Hematopoietic multipotent progenitor cell treated with erythropoietin and hydrocortisone succinate and interleukin-3 and kit ligand, for 15 days (in vitro differentiated cells): ENCODE results near the gene POPDC3.
"Not testable (repeated sequence)": the region's sequence is repeated elsewhere in the genome, so short reads cannot be mapped to it uniquely, and the experiment has no call there.

ENCODE experiments used
- DNase-seq: peaks from one replicate; pipeline ENCODE4 v3.0.0-alpha.2; 2015; ENCODE audit warnings: low spot score

POPDC3 gene, protein sequence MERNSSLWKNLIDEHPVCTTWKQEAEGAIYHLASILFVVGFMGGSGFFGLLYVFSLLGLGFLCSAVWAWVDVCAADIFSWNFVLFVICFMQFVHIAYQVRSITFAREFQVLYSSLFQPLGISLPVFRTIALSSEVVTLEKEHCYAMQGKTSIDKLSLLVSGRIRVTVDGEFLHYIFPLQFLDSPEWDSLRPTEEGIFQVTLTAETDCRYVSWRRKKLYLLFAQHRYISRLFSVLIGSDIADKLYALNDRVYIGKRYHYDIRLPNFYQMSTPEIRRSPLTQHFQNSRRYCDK

DNA sequence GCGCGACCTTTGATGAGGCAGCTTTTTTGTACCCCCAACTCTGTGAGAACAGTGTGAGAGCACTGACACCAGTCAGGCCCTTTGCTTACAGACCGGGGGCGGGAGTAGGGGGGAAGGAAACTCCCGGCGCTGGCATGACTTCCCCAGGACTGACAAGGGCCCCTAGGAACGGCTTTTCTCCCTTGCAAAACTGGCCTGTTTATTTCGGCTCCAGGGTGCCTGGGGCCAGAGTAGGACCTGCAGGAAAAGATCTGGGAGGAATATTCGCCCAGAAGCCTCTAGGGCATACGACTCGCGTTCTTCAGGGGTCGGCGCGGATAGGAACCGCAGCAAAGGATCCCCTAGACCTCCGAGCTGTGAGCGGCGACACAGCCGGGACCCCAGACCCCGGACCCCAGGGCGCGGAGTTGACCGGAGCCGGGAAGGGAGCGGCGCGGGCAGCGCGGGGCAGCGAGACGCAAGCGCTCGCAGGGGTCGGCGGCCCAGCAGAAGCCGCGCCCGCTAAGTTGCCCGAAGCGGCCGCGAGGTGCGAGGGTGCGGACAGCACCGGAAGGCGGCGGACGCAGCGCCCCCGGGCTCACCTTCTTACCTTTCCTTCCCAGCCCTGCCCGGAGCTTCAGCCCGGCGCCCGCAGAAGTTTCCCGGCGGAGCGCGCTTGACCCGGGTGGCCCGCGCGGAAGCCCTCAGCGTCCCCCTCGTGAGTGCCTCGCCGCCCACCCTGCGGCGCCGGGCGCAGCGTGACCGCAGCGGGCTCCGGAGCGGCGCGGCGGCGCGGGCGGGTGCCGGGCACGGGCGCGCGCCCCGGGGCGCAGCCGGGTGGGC lies at the start of gene POPDC3:
TSS of gene POPDC3 (minus strand) at position 771 of the 822 bp plus-strand sequence. CDS start 18,105 bp downstream, outside the sequence.
- DNase-seq = no peak

GRCh38 chr6:105227295-105227767 lies 47.5 kb upstream of the POPDC3 start:
- DNase-seq = no peak

GRCh38 chr6:105226598-105227294 lies 46.9 kb upstream of the POPDC3 start:
- no peak for DNase-seq

DNA sequence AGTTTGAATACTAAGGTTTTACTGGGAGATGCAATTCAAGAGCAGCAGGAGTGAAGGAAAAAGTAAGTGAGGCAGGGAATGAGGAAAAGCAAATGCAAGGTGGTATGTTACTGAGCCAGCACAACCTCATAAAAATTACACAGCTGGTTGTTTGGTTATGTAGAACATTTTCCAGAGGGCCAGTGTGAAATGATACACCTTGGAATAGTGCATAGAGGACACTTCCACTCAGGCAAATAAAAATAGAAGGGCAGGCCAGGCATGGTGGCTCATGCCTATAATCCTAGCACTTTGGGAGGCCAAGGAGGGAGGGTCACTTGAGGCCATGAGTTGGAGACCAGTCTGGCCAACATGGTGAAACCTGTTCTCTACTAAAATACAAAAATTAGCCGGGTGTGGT lies 43.4 kb upstream of the POPDC3 start:
- DNase-seq = no peak

- not testable (repeated sequence) for DNase-seq
Measured at GRCh38 chr6:105221219-105221618, 41.4 kb upstream of the POPDC3 start.

DNA sequence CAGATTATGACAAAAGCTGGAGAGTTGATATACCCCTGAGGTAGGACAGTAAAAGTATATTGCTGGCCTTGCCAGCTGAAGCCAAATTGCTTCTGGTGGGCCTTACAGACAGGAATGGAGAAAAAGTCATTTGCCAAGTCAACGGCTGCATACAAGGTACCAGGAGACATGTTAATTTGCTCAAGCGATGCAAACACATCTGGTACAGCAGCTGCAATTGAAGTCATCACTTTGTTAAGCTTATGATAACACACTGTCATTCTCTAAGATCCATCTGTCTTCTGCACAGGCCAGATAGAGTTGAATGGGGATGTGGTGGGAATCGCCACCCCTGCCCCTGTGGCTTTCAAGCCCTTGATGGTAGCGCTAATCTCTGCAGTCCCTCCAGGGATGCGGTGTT lies 40.4 kb upstream of the POPDC3 start:
- DNase-seq = no peak

DNA sequence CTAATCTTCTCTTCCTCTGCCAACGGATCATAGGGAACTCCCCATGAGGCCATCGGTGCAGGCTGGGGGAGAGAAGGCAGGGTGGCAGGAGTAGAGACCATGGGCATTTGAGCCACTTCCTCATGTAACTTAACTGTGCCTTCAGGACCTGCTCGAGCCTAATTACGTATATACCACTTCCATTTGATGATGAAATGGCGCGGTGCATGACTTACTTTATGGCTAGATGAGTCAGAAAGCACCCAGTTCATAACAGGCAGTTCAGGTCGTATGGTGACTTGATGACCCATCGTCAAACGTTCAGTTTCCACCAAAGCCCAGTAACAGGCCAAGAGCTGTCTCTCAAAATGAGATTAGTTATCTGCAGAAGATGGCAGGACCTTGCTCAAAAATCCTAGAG lies 39.4 kb upstream of the POPDC3 start:
- DNase-seq = not testable (repeated sequence)

DNA sequence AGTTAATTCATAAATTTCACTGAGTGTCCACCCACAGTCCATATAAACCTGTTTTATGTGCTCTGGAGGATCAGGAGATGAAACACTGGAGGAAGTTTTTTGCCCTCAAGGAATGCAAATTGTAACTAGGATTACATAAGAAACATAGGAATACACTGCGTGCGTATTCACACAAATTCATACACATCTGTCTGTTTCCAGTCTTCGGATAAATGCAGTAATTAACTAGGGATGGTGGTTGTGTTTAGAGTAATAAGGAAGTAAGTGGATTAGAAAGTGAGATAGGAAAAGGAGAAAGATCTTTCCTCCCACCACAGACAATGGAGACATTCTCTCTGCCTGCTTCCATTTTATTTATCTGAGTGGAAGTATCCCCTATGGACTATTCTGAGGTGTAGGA lies 35.7 kb upstream of the POPDC3 start:
- no peak for DNase-seq

GRCh38 chr6:105214668-105215067 lies 34.9 kb upstream of the POPDC3 start:
- DNase-seq = no peak

- DNase-seq = no peak
Measured at GRCh38 chr6:105213272-105213671, 33.5 kb upstream of the POPDC3 start.

GRCh38 chr6:105212587-105212986 lies 32.8 kb upstream of the POPDC3 start:
- no peak for DNase-seq

DNA sequence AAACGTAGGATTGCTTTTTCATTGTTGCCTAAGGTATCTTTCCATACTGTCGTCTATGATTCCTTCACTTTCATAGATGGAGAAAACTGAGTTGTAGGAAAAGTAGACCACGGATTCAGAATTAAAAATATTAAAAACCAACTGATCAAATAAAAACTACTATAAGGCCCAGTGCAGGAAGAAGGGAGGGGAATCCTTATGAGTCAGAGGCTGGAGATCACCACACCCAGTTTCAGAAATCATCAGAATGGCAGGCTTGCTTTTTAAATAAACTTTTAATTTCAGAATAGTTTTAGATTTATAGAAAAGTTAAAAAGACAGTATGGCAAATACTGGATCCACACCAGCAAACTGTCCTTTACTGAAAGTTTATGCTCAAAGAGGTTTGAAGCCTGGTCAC lies 32.0 kb upstream of the POPDC3 start:
- DNase-seq = no peak

DNA sequence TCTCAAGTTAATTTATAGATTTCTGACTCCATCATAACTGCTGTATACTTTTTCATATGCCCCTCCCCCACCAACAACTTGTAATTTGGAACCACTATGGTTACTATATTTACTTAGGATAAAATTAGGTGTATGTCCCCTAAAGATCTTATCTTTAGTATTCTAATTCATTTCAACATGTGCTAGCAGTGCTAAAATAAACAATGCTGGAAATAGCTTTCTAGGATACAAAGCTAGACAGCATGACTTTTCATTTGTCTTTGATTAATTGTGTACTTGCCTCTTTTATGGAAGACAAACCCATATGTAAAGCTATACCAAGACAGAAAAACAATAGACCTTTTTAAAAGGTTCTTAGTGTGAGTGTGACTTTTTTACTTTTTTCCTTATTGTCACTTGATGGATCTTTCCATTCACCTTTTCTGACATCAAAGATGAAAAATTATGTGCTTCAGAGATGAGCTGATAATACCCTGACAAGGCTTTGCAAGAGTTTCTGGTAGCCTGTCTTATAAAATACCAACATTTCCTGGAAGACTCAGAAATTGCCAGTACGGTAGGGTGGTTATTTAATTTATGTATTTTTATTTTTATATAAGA lies 31.2 kb upstream of the POPDC3 start:
- DNase-seq = no peak

GRCh38 chr6:105209950-105210706 lies 30.3 kb upstream of the POPDC3 start:
- DNase-seq = no peak

DNA sequence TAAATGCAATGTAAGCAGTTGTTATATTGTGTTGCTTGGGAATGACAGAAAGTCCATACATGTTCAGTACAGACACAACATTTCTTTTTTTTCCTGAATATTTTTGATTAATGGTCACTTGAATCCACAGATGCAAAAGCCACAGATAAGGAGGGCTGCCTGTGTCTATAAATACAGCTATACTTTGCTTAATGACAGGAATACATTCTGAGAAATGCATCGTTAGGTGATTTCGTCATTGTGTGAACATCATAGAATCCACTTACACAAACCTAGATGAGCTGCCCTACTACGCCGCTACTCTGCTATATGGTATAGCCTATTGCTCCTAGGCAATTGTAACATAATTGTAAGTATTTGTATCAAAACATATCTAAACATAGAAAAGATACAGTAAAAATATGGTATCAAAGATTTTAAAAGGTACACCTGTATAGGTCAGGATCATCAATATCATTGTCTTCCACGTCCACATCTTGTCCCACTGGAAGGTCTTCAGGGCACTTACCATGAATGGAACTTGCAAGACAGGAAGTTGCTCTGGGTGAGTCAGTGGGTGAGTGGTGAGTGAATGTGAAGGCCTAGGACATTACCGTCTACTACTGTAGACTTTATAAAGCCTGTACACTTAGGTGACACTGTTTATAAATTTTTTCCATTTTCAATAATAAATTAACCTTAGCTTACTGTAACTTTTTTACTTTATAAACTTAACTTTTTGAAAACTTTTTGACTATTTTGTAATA lies 27.9 kb upstream of the POPDC3 start:
- no peak for DNase-seq

DNA sequence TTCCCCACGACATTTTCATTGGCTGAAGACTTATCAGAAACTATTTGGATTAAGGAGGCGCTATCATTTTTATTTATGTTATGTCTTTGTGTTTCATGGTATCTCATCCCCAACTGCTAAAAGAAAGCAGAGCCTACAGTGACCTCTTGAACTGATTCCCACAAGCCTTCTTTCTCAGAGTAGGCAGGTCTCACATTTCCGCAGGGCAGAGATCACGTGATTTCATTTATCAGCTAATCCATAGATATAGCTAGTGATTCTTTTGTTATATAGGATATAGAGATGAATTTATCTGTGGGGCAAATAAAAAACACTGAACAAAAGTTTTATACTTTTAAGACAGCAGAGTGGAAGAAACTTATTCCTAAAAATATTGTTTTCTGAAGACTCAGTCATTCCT lies 25.0 kb upstream of the POPDC3 start:
- DNase-seq = no peak

DNA sequence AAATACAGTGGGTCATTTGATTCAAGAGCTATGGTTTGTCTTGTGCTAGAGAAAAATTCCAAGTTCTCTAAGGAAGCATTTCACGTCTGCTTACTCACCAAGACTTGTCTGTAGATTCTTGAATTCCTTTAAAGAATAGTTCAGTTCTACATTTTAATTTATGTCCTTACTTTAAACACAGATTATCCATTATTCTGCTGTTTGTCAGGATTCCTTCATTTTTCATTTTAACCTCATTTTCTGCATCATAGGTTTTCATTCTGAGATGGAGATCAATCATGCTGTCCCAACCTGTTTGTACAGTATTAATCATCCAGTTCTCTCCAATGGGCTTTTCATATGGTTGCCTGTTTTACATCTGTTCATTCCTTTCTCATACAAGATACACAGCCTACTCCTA lies 24.5 kb upstream of the POPDC3 start:
- DNase-seq = no peak

DNA sequence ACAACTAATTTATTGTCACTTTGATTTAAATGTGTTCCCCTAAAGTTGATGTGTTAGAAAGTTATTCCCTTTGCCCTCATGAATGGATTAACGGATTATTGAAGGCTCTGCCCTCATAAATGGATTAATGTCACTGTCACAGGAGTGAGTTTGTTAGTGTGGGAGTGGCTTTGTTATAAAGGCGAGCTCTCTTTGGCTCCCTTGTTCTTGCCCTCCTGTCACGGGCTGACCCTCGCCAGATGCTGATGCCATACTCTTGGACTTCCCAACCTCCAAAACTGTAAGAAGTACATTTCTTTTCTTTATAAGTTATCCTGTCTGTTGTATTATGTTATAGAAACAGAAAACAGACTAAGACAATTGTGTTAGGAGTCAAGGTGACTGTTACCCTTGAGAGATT lies 22.7 kb upstream of the POPDC3 start:
- DNase-seq = no peak

GRCh38 chr6:105200133-105200730 lies 20.4 kb upstream of the POPDC3 start:
- no peak for DNase-seq

DNA sequence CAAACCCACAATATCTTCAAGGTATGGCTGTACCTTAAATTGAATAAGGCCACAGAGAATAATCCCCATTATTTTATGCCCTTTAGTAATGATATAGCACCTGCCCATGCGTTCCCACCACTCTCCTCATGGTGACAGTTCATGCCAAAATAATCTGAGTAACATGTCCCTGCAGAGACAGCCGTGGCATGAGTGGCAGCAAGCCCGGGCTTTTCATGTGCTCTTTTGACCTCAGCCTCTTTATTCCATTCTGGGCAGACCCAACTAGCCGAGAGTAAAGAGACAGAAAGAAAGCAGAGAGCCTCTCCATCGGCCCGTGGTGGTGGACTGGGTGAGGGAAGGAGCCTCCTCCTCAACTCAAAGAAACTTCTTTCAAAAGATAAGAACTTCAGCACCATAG lies 19.9 kb upstream of the POPDC3 start:
- no peak for DNase-seq
